HT-29 (cell line): Measurements from ENCODE around the gene WDR73. TPM values are rescaled to one million over a fixed set of nuclear protein-coding genes. Genes with fewer than 3 reads are reported as not detected.
"Not testable (repeated sequence)": the region's sequence is repeated elsewhere in the genome, so short reads cannot be mapped to it uniquely, and the experiment has no call there.

Experiments
- DNase-seq: peaks from one replicate; pipeline ENCODE4 v3.0.0-alpha.2; 2015; ENCODE audit warnings: low spot score
- total RNA-seq: library from RNA; depleted of rRNA; stranded (reverse); fragments of >200 nt; shearing (Covaris generic); gene quantifications from 2 replicates; pipeline ENCODE4 v1.2.3, GENCODE V29; 2014

Gene WDR73
- total RNA-seq, 1 experiment from 2014 or later, result 41.2 TPM

DNA sequence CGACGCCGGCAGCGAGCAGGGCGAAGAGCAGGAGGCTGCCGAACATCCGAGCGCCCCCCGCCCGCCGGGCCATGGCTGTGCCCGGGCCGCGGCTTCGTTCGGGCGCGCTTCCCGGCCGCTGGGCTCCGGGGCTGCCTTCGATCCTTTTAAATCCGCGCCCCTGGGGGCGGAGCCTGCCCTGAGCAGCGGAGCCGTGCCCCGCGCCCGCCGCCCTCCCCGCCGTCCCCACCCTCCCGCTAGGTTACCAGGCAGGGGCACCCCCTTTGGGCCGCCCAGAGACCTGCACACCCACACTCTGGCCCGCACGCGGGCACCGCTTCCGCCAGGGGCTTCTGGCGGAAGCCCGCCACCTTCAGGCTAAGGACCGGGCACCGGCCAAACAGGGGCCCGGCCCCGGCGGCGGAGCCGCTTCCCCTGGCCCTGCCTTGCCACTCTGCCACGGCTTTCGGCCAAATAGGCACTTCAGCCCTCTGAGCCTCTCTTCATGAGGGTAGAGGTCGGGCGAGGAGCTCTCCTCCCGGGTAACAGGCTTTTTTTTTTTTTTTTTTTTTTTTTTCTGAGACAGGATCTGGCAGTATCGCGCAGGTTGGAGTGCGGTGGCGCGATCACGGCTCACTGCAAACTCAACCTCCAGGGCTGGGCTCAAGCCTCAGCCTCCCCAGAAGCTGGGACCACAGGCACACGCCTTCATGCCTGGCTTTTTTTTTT lies 4.2 kb upstream of the WDR73 start, which contains the start of gene NMB:
Gene NMB, minus strand, starts transcription at position 120 of the 708 bp plus-strand sequence. Its CDS starts 47 bp downstream, at position 73.
- DNase-seq, result peak; percentile 96

DNA sequence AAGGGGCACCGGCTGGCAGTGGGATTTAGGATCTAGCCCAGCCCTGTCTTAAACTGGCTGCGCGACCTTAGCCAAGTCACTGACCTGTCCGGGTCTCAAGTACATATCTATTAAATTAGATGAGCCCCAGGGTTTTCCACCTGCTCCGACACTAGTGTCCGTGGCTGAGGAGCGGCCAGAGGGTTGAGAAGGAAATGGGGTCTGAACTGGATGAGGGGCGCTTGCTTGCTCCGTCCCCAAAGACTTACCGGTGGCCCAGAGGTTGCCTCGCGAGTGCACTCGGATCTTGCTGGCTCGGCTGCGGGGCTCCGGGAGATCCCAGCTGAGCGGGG lies 3.6 kb upstream of the WDR73 start:
- no peak for DNase-seq

- no peak for DNase-seq
Observed at GRCh38 chr15:84656972-84657371, 2.9 kb upstream of the WDR73 start.

DNA sequence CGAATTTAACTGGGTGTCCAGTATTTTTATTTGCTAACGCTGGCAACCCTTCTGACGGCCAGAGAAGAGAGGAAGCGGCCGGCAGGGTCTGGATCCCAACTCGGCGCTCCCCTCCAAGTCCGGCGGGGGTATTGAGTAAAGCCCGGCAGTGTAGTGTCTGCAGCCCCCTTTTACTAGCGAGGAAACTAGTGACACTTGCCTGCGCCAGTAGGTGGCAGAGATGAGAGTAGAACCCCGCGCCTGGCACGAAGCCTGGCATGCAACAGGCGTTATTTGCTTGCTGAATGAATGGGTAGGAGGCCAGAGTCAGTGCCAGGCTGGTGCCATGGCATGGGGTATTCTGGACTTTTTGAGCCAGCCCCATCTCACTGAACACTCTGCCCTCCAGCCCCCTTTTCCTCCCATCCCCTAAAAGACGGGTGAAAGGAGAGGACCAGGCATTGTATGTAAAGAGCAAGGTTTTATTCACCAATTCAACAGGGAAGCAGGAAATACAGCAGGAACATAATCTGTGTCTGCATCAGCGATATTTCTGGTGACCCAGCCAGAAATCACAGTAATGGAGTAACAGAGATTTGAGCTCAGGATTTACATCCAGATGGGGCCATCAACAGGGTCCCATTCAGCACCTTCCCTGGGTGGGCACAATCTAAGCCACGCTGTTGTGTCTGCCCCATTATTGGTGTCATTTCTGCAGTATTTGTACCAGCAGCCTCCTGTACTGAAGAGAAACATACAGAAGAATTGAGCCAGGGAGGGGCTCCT lies 788 bp upstream of the WDR73 start:
- peak; percentile 93 for DNase-seq

- DNase-seq, result no peak
Observed at GRCh38 chr15:84653584-84653909, 536 bp downstream of the WDR73 start.

- no peak for DNase-seq
Observed at GRCh38 chr15:84649706-84650105, 4.4 kb downstream of the WDR73 start.

DNA sequence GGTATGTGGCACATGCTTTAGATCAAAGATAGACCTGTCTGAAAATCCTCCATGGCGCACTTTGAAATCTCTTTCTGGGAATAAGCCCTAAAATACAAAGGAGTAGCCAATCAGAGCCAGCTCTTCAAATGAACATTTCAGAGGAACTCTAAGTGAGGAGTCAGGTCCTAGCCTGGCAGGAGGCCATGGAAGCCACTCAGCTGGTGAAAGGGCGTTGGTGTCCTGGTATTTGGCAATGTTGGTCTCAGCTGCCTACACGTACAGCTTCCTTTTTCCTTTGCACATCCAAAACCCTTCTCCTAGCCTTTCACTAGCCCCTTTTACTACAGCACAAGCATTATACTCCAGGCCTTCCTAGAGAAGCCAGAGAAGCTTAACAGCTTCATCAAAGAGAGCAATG lies 5.5 kb downstream of the WDR73 start:
- no peak for DNase-seq

DNA sequence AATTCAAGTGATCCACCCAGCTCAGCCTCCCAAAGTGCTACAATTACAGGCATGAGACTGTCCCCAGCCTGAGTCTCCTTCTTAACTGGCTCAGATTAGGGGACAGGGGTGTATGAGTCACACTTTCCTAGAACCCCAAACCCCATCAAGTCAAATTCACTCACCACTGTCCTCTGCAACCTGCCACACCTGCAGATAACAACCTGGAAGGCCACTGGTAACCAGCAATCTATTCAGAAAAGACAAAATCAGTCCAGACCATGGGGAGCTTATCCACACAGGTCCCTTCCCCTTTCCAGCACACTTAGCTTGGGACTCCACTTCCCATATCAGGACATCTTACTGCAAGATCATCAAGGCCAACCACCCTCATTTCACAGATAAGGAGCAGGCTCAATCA lies 6.4 kb downstream of the WDR73 start:
- DNase-seq, result no peak

- no peak for DNase-seq
Observed at GRCh38 chr15:84645997-84646396, 8.1 kb downstream of the WDR73 start.

GRCh38 chr15:84645496-84645895 lies 8.6 kb downstream of the WDR73 start:
- DNase-seq, result no peak

GRCh38 chr15:84643838-84644237 lies 10.2 kb downstream of the WDR73 start:
- no peak for DNase-seq

- not testable (repeated sequence) for DNase-seq
Observed at GRCh38 chr15:84642640-84643039, 11.4 kb downstream of the WDR73 start.

- not testable (repeated sequence) for DNase-seq
Observed at GRCh38 chr15:84641871-84642270, 12.2 kb downstream of the WDR73 start.

DNA sequence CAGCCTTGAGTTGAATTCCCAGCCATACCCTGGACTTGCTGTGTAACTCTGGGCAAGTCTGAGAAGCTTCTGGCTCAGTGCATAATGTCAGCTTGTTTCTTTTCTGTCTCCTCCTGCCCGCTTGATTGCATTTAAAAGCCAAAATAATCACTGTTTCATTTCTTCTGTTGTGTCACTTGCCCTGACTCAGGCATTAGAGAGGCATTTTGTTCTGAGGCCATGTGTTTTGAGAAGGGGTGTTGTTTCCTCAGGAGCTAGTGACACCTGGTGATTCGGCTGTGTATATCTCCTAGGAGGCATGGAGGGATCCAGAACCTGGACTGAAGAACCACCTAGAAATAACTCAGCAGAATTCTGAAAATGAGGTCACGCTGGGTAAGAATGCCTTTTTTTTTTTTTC lies 16.0 kb downstream of the WDR73 start:
- DNase-seq, result peak; percentile 69

GRCh38 chr15:84634228-84634837 lies 19.8 kb downstream of the WDR73 start:
- no peak for DNase-seq

GRCh38 chr15:84633311-84634227 lies 20.5 kb downstream of the WDR73 start:
- peak; percentile 85 for DNase-seq

GRCh38 chr15:84631706-84632272 lies 22.3 kb downstream of the WDR73 start:
- DNase-seq, result no peak

GRCh38 chr15:84629033-84629432 lies 25.1 kb downstream of the WDR73 start:
- DNase-seq, result no peak

DNA sequence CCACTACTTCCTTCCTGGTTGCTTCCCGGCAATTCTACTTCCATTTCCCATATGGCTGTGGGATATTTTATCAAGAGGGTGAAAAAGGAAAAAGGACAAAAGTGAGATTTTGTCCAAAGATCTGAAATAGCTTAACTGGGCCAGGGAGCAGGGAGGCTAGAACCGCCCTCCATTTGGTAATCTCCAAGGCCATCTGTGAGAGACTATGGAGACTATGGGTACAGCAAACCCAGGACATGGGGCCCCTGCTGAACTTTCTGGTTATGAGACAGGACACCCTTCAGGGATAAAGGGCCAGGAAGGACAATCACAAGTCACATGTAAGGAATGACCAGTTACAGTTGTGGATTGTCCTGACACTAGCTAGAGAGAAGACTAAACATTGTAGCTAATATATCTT lies 29.0 kb downstream of the WDR73 start:
- DNase-seq, result no peak

DNA sequence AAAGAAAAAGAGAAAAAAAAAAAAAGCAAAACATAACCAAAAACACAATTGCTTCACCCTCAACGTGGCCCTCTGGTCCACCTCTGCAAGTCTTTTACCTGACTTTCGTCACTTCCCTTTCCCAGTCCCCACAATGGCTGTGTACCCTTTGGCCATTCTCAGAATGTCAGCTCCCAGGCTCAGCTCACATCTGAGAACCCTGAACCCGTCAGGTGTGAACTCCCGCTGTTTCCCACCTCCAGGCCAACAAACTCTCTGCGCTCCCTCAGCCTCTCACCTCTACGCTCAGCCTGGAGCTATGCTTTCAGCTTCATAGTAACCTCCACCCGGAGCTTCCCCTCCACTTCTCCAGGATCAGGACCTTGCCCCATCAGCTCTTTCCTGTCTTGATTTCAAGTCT lies 29.7 kb downstream of the WDR73 start:
- no peak for DNase-seq

GRCh38 chr15:84621358-84621979 lies 32.6 kb downstream of the WDR73 start:
- DNase-seq, result no peak
